SH-SY5Y (cell line): ENCODE results near the gene SCYL1.

Source experiments
- GATA2 ChIP-seq: IDR thresholded peaks from 2 replicates; pipeline ENCODE4 v1.6.1; 2011; ENCODE audit warnings: mild to moderate bottlenecking, low read depth, low read length
- GATA3 ChIP-seq: IDR thresholded peaks from 2 replicates; pipeline ENCODE4 v1.6.1; 2011; ENCODE audit warnings: low read depth, mild to moderate bottlenecking, low read length, moderate library complexity

Gene SCYL1

DNA sequence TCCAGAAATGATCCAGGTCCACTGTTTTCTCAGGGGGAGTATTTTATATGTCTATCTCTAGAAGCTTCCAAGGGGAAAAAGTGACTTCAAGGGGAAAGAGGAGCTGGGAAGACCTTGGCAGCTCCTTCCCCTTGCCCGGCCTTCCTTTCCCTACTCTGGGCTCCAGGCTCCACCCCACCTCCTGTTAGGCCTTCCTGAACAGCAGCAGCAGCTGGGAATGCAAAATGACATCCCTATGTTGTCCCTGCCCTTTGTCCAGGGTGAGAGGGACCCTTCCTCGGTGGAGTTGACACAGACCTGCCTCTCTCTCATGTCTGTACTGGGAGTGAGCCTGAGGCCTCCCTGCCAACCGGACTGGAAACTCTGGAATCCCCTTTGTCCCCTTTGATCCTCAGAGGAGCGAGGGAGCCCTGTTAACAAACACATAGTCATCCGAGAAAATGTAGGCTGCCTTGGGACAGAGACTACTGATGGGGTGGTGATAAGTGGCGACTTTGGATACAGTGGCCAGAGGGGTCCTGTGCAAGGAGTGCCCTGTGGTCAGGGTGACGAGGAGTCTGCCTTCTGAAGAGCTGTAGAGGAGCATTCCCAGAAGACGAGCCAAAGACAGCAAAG is 35.1 kb upstream of the SCYL1 start:
- TF ChIP-seq GATA3 (no peak), GATA2 (no peak)

DNA sequence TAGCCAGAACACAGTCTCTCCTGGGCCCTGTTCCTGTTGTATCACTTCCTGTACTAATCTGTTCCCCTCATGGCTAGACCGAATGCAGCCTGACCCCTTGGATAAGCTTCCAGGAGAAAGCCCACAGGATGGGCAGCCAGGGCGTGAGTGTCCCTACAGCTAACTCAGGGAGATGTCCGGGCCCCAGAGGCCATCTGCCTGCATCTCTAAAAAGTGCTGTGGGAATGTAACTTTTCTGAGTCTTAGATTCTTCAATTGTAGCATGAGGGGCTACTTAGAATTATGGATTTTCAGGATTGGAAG is 33.8 kb upstream of the SCYL1 start:
- TF ChIP-seq GATA3 (no peak), GATA2 (no peak)

DNA sequence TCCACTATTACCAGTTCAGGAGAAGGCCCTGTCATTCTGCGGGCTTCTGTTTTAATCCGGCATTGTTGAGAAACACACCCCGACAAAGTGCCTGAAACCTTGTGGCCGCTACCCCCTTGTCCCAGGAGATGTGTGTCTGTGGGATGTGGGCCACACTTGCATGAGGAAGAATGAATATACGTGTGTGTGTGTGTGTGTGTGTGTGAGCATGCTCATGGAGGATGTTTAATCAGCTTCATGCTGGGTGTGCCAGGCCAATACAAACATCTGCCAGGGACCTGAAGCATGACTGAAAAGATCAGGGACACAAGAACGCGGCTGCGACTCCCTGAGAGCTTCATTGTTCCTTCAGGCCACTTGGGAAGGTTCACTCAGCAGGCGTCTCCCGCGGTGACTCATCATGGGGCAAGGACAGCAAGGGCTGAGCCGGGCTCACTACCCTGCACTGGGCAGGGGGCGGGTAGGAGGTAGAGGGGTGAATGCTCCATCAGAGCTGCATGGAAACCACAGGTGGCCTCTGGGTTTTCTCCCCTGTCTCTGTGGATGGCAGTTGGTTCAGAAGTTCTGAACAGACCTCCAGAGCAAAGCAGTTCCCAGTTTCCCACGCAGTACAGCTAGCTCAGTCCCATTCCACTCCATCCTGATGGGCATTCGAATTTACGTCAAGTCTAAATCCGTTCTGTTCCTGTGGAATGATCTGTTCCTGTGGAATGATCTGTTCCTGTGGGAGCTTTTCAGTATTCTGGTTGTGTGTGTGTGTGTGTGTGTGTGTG is 33.1 kb upstream of the SCYL1 start:
- TF ChIP-seq GATA2: no peak
- no peak for TF ChIP-seq GATA3

DNA sequence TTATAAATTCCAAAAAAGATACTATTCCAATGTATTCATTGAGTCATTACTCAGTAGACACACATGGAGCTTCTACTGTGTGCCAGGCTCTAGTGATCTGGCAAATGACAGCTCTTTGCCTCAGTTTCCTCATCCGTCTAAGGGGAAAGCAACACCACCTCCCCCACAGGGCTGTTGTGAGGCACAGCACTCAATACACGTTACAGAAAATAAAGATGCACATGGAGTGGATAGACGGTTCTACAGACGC is 32.6 kb upstream of the SCYL1 start:
- TF ChIP-seq GATA3 (no peak), GATA2 (no peak)

DNA sequence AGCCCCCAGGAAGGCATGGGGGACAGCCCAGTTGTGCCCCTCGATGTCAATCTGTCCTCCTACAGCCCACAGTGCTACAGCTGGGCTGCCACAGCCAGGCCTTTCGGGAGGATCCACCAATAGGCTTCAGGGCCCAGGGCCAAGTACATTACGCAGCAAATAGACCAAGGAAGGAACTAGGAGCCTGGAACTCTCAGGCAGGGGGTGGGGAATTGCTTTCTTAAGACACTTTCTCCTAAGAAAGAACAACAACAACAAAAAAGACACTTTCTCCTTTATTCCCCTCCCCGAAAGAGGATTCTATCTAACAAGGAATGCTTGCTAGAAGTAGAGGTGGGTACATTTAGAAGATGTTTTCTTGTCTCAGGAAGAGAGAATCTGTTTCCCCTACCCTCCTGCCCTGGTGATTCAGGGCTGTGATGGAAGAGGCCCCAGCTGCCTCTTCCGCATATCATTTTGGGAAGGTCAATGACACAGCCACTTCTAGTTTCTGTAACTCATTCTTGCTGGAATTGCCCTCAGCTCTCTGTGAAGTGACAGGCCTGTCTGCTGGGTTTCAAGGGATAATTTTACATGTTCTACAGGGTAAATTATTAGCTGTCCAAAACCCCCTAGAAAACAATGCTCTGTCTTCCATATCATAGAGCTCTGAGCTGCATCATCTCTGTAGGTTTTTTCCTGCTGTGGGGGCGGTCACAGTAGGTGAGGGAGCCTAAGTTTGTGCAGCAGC is 32.1 kb upstream of the SCYL1 start:
- TF ChIP-seq GATA3 (no peak), GATA2 (no peak)

DNA sequence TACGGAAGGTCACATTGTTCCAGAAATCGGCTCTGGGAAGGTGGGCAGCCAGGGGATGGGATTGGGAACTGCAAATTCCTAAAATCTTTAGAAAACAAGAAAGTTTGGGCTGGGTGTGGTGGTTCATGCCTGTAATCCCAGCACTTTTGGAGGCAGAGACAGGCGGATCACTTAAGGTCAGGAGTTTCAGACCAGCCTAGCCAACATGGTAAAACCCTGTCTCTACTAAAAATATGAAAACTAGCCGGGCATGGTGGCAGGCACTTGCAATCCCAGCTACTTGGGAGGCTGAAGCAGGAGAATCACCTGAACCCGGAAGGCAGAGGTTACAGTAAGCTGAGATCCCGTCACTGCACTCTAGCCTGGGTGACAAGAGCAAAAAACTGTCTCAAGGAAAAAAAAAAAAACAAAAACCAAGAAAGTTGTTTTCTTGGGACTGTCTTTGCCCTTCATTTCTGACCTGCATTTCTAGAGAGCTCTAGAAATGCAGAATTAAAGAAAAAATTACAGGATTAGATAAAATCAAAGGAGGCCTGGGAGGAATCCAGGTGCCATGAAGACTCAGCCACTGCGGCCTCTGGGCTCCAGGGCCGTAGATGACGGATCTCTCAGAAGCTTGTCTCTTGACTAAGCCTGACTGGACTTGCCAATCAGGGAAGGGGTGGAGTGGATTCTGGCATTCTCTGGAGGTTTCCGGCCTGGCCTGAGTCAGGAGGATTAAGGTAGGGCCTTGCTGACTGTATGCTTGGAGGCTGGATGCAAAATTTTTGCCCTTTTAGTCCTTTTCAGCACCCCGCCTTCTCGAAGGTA is 31.3 kb upstream of the SCYL1 start:
- no peak for TF ChIP-seq GATA2
- TF ChIP-seq GATA3: no peak

DNA sequence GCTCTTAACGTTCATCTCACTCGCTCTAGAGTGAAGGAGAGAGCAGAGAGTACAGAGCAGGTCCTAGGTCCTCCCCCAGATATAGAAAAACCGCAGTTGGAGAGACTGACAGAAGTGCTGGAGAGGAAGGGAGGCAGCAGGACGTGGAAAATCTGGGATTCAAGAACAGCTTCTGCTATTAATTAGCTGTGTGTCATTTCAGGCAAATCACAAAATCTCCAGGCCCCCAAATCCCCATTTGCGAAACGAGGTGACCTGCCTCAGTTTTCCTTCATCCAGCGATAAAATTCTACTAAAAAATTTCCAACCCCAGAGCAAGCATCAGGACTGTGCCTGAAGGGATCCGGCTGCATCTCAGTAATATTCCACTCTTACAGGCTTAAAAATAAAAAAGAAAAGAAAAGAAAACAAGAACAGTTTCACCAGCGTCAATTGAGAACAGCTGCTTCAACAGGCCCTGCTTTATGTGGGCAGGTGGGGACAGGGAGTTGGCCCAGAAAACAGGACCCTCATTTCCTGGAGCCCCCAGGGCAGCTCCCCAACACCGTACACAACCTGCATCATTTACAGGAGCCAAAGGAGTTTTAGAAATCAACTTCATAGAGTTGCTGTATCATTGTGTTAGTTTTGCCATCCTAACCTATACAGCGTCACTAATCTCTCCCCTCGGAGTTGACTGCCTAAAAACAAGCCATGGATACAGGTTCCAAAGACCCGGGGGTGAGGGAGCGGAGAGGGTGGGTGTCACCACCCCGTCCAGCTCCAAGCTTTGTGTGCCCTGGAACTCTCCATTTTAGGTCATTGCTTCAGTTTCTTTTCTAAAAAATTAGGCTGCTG is 28.4 kb upstream of the SCYL1 start:
- TF ChIP-seq GATA2: peak; percentile 86
- TF ChIP-seq GATA3: no peak; the same call in 1 of the 2 replicates

DNA sequence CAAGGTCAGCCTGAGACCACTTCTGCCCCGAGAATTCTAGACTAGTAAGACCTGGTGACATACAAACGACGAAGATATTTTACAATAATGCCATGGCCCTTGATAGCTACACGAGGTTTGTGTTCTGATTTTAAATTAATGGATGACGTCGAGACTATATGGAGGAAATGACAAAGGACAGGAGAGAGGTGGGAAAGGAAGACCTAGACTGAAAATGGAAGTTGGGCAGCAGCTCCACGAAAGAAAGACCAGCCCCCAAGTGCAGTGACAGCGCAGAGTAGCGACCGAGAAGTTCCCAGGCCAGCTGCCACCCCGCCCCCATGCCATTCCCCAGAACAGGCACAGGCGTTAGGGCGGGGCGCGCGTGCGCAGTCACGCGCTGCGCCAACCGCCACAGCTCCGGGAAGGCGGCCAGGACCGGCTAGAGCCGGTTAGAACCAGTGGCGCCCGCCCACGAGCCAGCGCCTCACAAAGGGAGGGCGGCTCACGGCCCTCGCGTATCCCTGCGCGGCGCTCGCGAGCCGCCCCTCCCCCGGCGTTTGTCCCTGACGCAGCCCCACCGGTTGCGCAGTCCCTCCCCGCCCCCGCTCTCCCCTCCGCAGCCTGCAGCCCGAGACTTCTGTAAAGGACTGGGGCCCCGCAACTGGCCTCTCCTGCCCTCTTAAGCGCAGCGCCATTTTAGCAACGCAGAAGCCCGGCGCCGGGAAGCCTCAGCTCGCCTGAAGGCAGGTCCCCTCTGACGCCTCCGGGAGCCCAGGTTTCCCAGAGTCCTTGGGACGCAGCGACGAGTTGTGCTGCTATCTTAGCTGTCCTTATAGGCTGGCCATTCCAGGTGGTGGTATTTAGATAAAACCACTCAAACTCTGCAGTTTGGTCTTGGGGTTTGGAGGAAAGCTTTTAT is 27.5 kb upstream of the SCYL1 start:
- TF ChIP-seq GATA2: peak; percentile 27; the same call in 1 of the 2 replicates
- TF ChIP-seq GATA3: no peak

DNA sequence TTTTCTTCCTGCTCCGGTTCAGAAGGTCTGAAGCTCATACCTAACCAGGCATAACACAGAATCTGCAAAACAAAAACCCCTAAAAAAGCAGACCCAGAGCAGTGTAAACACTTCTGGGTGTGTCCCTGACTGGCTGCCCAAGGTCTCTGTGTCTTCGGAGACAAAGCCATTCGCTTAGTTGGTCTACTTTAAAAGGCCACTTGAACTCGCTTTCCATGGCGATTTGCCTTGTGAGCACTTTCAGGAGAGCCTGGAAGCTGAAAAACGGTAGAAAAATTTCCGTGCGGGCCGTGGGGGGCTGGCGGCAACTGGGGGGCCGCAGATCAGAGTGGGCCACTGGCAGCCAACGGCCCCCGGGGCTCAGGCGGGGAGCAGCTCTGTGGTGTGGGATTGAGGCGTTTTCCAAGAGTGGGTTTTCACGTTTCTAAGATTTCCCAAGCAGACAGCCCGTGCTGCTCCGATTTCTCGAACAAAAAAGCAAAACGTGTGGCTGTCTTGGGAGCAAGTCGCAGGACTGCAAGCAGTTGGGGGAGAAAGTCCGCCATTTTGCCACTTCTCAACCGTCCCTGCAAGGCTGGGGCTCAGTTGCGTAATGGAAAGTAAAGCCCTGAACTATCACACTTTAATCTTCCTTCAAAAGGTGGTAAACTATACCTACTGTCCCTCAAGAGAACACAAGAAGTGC is 26.7 kb upstream of the SCYL1 start:
- TF ChIP-seq GATA2: no peak
- TF ChIP-seq GATA3: no peak

DNA sequence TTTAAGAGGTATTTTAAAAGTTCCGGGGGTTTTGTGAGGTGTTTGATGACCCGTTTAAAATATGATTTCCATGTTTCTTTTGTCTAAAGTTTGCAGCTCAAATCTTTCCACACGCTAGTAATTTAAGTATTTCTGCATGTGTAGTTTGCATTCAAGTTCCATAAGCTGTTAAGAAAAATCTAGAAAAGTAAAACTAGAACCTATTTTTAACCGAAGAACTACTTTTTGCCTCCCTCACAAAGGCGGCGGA is 26.2 kb upstream of the SCYL1 start:
- TF ChIP-seq GATA2 (no peak), GATA3 (no peak)

DNA sequence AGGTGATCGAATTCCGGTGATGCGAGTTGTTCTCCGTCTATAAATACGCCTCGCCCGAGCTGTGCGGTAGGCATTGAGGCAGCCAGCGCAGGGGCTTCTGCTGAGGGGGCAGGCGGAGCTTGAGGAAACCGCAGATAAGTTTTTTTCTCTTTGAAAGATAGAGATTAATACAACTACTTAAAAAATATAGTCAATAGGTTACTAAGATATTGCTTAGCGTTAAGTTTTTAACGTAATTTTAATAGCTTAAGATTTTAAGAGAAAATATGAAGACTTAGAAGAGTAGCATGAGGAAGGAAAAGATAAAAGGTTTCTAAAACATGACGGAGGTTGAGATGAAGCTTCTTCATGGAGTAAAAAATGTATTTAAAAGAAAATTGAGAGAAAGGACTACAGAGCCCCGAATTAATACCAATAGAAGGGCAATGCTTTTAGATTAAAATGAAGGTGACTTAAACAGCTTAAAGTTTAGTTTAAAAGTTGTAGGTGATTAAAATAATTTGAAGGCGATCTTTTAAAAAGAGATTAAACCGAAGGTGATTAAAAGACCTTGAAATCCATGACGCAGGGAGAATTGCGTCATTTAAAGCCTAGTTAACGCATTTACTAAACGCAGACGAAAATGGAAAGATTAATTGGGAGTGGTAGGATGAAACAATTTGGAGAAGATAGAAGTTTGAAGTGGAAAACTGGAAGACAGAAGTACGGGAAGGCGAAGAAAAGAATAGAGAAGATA is 25.7 kb upstream of the SCYL1 start, which contains the start of gene MALAT1:
Gene MALAT1 (plus strand): TSS at position 69 of the 736 bp plus-strand sequence.
- TF ChIP-seq GATA3: no peak
- peak; percentile 62; the same call in 1 of the 2 replicates for TF ChIP-seq GATA2
